Activated T-cell treated with anti-CD3 and anti-CD28 coated beads, Interleukin-2, amount 50 U/mL, for 48 hours (primary cell): ENCODE results near the gene ATXN1.

Experiments used
- DNase-seq, 2 experiments: peaks; one replicate each; pipeline ENCODE4 v3.0.0-alpha.2; 2020

Gene ATXN1

GRCh38 chr6:16345449-16346330, 415.6 kb downstream of the ATXN1 start:
- DNase-seq: no peak

- DNase-seq: no peak
Observed at GRCh38 chr6:16344756-16345155, 416.5 kb downstream of the ATXN1 start.

- no peak for DNase-seq
Observed at GRCh38 chr6:16343593-16343992, 417.7 kb downstream of the ATXN1 start.

GRCh38 chr6:16339265-16339587, 422.0 kb downstream of the ATXN1 start:
- no peak for DNase-seq

- DNase-seq: no peak
Observed at GRCh38 chr6:16338577-16339264, 422.5 kb downstream of the ATXN1 start.

GRCh38 chr6:16337295-16337975, 423.8 kb downstream of the ATXN1 start:
- DNase-seq: no peak

GRCh38 chr6:16336911-16337294, 424.4 kb downstream of the ATXN1 start:
- DNase-seq: no peak

GRCh38 chr6:16336056-16336818, 425.0 kb downstream of the ATXN1 start:
- DNase-seq: no peak

GRCh38 chr6:16335176-16335575, 426.1 kb downstream of the ATXN1 start:
- DNase-seq: no peak

- no peak for DNase-seq
Observed at GRCh38 chr6:16334671-16335070, 426.6 kb downstream of the ATXN1 start.

GRCh38 chr6:16333580-16333979, 427.7 kb downstream of the ATXN1 start:
- DNase-seq: no peak

GRCh38 chr6:16332175-16332542, 429.1 kb downstream of the ATXN1 start:
- peak; percentile 88 to 89 for DNase-seq

- DNase-seq: peak; percentile 54 to 71
Observed at GRCh38 chr6:16331384-16332174, 429.7 kb downstream of the ATXN1 start.

GRCh38 chr6:16329233-16329632, 432.0 kb downstream of the ATXN1 start:
- no peak for DNase-seq

- no peak for DNase-seq
Observed at GRCh38 chr6:16327777-16328325, 433.4 kb downstream of the ATXN1 start.

- DNase-seq: no peak
Observed at GRCh38 chr6:16326971-16327776, 434.1 kb downstream of the ATXN1 start.

GRCh38 chr6:16326531-16326930, 434.7 kb downstream of the ATXN1 start:
- DNase-seq: no peak

GRCh38 chr6:16324606-16325225, 436.5 kb downstream of the ATXN1 start:
- no peak for DNase-seq

GRCh38 chr6:16324184-16324583, 437.1 kb downstream of the ATXN1 start:
- DNase-seq: no peak

- DNase-seq: peak; percentile 80 to 83
Observed at GRCh38 chr6:16322666-16323312, 438.5 kb downstream of the ATXN1 start.
